Skeletal muscle satellite cell (primary cell): Measurements from ENCODE around the gene TRPV4.

Experiments used
- H3K27me3 ChIP-seq: 2 replicates; pipeline ENCODE4 v1.7.0; 2013; ENCODE audit warnings: low read length; ENCODE audit not compliant: control insufficient read depth, insufficient read depth
- H3K36me3 ChIP-seq: 2 replicates; pipeline ENCODE4 v1.7.0; 2013; ENCODE audit warnings: mild to moderate bottlenecking, control low read depth, low read length; ENCODE audit not compliant: insufficient read depth
- H3K4me1 ChIP-seq: 2 replicates; pipeline ENCODE4 v1.7.0; 2013; ENCODE audit warnings: low read length; ENCODE audit not compliant: control insufficient read depth, insufficient read depth
- H3K4me2 ChIP-seq: 2 replicates; pipeline ENCODE4 v1.7.0; 2013; ENCODE audit warnings: mild to moderate bottlenecking, low read length
- H3K4me3 ChIP-seq: 2 replicates; pipeline ENCODE4 v1.7.0; 2013; ENCODE audit warnings: low read length
- H3K9ac ChIP-seq: 2 replicates; pipeline ENCODE4 v1.7.0; 2013; ENCODE audit warnings: mild to moderate bottlenecking, low read depth, low read length, moderate library complexity
- H3K9me3 ChIP-seq: replicated peaks from 2 replicates; pipeline ENCODE4 v1.7.0; 2013; ENCODE audit warnings: mild to moderate bottlenecking, control low read depth, low read length

TRPV4 gene

DNA sequence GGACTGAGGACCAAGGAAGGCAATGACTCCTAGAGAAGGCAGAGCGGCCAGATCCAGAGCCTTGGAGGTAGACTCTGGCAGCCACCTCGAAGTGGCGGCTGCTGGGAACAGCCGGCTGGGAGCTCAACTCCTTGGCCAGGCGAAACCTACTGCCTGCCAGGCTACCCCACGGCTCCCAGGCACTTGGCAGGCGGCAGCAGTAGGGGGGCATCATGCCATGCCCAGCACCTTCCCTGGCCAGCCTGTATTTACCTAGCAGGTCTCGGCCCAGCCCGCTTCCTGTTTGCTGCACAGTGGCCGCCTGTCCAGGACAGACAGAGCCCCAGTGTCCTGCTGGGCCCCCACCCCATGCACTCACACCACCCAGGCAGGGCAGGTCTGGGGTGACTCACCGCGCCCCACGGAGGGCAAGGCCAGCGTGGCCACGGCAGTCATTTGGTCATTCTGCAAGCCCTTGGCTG lies 10.2 kb downstream of the TRPV4 start:
- H3K9ac ChIP-seq, result no peak overlapping the region
- peak overlapping the region; percentile 40 for H3K4me3 ChIP-seq
- peaks cover 12% of the 10 kb centered on the region for H3K4me1 ChIP-seq
- no peaks in the 10 kb centered on the region for H3K36me3 ChIP-seq
- peak overlapping the region; percentile 62 for H3K4me2 ChIP-seq
- H3K27me3 ChIP-seq, result peaks cover 13% of the 10 kb centered on the region
- no peaks in the 10 kb centered on the region for H3K9me3 ChIP-seq

DNA sequence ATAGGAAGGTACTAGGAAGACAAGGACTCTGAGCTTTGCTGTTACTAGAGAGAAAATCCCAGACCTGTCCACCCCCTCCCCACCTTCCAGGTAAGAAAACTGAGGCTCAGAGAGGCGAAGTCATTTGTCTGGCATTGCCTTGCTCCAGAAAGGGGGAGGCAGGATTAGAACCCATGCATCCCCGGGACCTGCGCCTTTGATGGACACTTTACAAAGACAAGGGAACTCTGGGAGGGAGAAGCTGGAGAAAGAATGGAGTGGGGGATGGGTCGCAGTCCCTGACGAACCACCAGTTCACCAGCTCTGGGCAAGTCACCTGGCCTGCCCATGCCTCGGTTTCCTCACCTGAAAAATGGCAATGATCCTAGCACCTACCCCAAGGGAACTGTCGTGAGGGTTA lies 10.8 kb downstream of the TRPV4 start:
- H3K4me3 ChIP-seq, result no peak overlapping the region

DNA sequence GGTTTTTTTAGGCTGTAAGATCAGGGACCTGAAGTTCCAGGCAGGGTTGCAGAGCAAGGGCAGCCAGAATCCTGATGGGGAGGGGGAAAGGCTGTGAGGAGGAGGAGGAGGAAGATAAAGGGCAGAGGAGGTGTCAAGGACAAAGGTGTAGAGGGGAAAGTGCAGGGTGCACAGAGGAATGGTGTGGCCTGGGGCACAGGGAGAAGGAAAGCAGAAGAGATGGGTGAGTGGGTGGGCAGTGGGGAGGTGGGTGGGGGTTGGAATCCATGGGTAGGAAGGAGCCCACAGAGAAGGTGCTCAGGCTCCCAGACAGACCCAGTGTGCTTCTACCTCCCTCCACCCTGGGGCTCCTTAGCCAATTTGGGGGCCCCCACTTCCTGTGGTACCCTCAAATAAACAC lies 11.2 kb downstream of the TRPV4 start:
- no peaks in the 10 kb centered on the region for H3K36me3 ChIP-seq
- no peak overlapping the region for H3K4me3 ChIP-seq
- H3K27me3 ChIP-seq, result peaks cover 18% of the 10 kb centered on the region
- no peak overlapping the region for H3K9ac ChIP-seq
- no peaks in the 10 kb centered on the region for H3K9me3 ChIP-seq
- H3K4me1 ChIP-seq, result peaks cover 12% of the 10 kb centered on the region
- no peak overlapping the region for H3K4me2 ChIP-seq

More for the DNA sequence above, 10.8 kb downstream of the TRPV4 start:
- H3K9ac ChIP-seq, result no peak overlapping the region
- no peaks in the 10 kb centered on the region for H3K36me3 ChIP-seq
- H3K27me3 ChIP-seq, result peaks cover 18% of the 10 kb centered on the region
- H3K4me1 ChIP-seq, result peaks cover 12% of the 10 kb centered on the region
- no peaks in the 10 kb centered on the region for H3K9me3 ChIP-seq
- peak overlapping the region; percentile 62 for H3K4me2 ChIP-seq

DNA sequence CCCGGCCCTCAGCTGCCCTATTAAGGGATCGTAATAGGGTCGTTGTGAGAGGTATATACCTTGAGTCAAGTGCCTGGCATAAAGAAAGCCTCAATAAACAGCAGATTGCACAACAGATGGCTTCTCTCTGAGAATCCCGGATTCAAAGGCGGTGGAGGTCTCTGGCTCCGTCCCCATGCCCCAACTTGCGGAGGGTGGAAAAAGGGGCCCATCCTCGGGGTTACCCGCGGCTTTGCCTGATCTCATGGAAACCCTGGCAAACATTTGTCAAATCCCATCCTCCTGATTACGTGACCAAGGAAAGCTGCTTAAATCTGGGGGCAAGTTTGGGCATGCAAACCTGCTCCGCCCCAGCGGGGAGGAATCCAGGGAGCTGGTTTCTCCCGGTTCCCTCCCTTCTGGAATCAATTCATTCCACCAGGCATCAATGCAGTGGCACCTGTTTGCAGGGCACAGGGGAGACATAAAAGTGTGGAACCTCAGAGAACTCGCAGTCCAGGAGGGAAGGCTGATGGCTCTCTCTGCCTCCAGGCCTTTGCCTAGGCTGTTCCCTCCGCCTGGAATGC lies 12.3 kb downstream of the TRPV4 start:
- H3K4me3 ChIP-seq, result no peak overlapping the region
- H3K9ac ChIP-seq, result no peak overlapping the region
- peaks cover 19% of the 10 kb centered on the region for H3K27me3 ChIP-seq

DNA sequence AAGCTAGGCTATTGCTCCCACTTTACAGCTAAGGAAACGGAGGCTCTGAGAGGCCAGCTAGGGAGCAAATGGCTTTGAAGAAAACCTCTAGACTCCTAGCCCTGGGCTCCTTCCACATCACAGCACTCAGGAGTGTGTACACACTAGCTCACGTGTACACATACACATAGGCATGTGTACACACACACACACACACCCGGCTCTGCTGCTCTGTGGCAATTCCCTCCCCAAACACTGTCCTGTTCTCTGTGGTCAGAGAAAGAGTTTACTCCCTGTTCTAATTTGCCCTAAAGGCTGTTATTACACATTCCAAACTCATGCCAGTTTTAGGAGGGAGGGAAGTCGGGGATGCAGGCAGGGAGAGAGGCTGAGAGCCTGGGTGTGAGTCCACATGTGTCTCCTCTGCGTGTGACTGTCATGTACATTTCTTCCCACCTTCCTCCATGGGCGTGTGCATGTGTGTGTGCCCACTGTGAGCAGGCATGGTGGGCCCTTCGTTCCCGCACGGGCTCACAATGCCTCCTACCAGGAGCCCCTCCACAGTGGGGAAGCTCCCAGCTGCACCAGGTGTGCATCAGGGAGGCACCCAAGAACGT lies 14.2 kb downstream of the TRPV4 start:
- Histone ChIP-seq H3K4me2 (no peak overlapping the region), H3K9me3 (no peaks in the 10 kb centered on the region), H3K9ac (no peak overlapping the region), H3K36me3 (no peaks in the 10 kb centered on the region), H3K27me3 (peaks cover 23% of the 10 kb centered on the region), H3K4me3 (no peak overlapping the region), H3K4me1 (peaks cover 12% of the 10 kb centered on the region)

More for the DNA sequence above, 12.3 kb downstream of the TRPV4 start:
- Histone ChIP-seq H3K4me2 (no peak overlapping the region), H3K9me3 (no peaks in the 10 kb centered on the region), H3K4me1 (peaks cover 12% of the 10 kb centered on the region), H3K36me3 (no peaks in the 10 kb centered on the region)

DNA sequence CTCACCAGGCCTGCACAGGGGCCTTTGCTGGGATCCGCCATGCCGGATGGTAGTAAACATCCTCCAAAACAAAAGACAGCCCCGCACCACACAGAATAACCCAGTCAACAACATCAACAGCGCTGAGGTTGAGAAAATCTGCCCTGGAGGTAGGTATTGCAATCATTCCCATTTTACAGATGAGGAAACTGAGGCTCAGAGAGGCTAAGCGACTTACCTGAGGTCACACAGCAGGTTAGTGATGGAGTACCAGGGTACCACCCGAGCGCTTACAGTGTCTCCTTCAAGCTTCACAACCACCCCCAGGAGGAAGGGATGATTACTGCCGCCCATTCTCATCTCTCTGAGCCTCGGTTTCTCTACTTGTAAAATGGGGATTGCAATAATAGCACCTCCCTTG lies 14.9 kb downstream of the TRPV4 start:
- peaks cover 8% of the 10 kb centered on the region for H3K4me1 ChIP-seq
- H3K27me3 ChIP-seq, result peaks cover 23% of the 10 kb centered on the region
- H3K4me2 ChIP-seq, result no peak overlapping the region

DNA sequence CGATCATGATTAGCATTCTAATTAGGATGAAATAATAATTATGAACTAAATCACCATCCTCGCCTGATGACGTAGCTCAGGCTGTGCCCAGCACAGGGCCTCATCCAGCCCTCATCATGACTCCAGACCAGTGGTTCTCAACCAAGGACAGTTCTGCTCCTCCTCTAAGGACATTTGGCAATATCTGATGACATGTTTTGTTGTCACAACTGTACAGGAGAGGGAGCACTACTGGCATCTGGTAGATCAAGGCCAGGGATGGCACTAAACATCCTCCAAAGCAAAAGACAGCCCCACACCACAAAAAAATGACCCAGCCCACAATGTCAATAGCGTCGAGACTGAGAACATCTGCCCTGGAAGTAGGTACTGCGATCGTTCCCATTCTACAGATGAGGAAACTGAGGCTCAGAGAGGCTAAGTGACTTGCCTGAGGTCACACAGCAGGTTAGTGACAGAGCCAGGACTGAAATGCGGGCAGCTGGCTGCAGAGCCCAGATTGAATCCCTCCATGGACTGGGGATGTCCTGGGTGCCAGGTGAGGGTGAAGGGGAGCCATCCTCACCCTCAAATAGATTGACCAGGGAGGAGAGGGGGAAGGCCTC lies 15.5 kb downstream of the TRPV4 start:
- H3K4me2 ChIP-seq, result no peak overlapping the region
- H3K27me3 ChIP-seq, result peaks cover 23% of the 10 kb centered on the region
- H3K9ac ChIP-seq, result no peak overlapping the region
- H3K4me3 ChIP-seq, result no peak overlapping the region
- peaks cover 3% of the 10 kb centered on the region for H3K4me1 ChIP-seq
- no peaks in the 10 kb centered on the region for H3K9me3 ChIP-seq
- no peaks in the 10 kb centered on the region for H3K36me3 ChIP-seq

More for the DNA sequence above, 14.9 kb downstream of the TRPV4 start:
- H3K36me3 ChIP-seq, result no peaks in the 10 kb centered on the region
- H3K9me3 ChIP-seq, result no peaks in the 10 kb centered on the region
- H3K9ac ChIP-seq, result no peak overlapping the region
- H3K4me3 ChIP-seq, result no peak overlapping the region

DNA sequence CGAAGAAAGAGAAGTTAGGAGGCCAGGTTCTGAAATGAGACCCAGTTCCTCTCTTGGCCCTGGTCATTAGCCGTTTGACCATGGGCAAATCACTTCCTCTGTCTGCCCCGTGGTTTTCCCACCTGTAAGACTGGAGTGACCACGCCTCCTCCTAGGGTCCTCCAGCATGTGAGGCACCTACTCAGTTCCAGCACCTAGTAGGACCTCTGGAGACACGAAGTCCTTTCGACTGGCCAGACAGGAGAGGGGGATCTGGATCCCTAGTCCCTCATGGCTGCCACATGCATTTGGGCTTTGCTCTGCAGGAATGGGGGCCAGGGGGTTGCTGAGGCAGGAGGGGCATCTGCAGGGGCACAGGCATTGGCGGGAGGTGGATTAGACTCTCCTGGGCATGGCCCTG lies 16.3 kb downstream of the TRPV4 start:
- no peaks in the 10 kb centered on the region for H3K36me3 ChIP-seq
- H3K4me1 ChIP-seq, result no peaks in the 10 kb centered on the region
- H3K4me2 ChIP-seq, result no peak overlapping the region
- no peak overlapping the region for H3K9ac ChIP-seq
- H3K4me3 ChIP-seq, result no peak overlapping the region
- H3K27me3 ChIP-seq, result peaks cover 23% of the 10 kb centered on the region
- no peaks in the 10 kb centered on the region for H3K9me3 ChIP-seq

DNA sequence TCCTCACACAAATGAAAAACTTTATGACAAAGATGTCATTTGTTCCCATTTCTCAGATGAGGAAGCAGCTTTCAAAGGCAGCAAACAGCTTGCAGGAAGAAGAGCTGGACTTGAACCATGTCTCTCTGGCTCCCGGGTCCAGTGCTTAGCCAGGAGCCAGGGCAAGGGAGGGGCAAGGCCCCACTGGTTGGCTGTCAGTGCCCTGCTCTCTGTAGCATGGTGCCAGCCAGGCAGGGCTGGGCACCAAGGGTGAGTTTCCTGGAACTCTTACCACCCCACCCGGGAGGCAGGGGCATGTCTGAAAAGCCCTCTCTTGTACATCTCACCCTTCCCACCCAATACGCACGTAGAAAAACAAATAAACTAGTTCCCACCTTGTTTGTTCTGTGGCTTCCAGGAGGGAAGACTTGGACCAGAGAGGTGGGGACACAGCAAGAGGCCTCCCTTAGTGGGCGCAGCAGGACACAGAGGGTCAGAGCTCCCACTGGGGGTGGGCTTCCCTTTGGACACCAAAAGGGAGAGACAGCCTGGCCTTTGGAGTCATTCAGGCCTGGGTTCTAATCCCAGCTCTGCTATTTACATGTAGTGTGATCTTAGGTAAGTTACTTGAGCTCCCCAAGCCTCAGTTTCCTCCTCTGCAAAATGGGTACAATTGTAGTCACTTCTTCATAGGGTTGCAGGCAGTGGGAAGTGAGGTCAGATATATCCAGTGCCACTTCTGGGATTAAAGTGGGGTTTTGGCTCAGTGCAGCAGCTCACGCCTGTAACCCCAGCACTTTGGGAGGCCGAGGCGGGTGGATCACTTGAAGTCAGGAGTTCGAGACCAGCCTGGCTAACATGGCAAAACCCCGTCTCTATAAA lies 17.2 kb downstream of the TRPV4 start:
- Histone ChIP-seq H3K9ac (no peak overlapping the region), H3K4me3 (no peak overlapping the region), H3K36me3 (no peaks in the 10 kb centered on the region), H3K4me1 (no peaks in the 10 kb centered on the region), H3K9me3 (no peaks in the 10 kb centered on the region), H3K4me2 (no peak overlapping the region), H3K27me3 (peaks cover 20% of the 10 kb centered on the region)

DNA sequence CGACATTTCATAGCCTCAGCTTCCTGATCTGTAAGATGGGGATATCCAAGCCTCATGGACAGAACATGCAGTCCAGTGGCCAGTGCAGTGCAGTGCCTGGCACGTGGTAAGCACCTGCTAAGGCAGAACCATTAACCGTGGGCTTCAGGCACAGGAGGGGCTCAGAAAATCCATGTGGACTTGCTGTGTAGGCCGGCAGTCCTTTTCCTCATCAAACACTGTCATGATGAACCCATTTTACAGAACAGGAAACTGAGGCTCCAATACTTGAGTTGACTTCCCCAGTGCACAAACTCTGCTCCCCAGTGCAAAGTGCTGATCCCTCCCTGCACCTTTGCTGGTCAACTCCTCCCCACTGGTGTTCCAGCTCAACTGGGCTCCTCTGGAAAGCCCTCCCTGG lies 18.0 kb downstream of the TRPV4 start:
- Histone ChIP-seq H3K4me3 (no peak overlapping the region), H3K9ac (no peak overlapping the region), H3K27me3 (peaks cover 20% of the 10 kb centered on the region), H3K4me1 (no peaks in the 10 kb centered on the region), H3K9me3 (no peaks in the 10 kb centered on the region), H3K36me3 (no peaks in the 10 kb centered on the region), H3K4me2 (no peak overlapping the region)

DNA sequence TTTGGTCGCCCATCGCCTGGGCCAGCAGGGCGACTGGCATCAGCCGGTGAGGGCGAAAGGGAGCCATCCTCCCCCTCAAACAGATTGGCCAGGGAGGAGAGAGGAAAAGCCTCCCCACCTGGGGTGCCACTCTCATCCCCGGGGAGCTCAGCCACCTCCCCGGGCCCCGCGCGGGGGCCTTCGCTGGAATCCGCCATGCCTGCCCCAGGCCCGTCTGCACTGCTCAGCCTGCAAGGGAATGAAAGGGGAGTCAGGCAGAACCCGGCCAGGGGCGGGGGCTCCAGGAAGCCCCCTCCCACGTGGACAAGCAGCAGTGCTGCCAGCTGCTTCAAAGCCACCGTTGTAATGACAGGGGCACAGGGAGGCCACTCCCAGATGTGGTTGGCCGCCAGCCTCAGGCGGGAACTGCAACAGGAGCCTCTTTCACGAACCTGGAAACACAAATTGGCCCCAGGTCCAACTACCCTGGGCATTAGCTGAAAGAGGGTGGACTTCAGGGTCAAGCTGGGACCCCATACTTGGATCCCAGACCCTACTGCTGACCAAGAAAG lies 18.5 kb downstream of the TRPV4 start:
- Histone ChIP-seq H3K9me3 (no peaks in the 10 kb centered on the region), H3K4me3 (no peak overlapping the region), H3K36me3 (no peaks in the 10 kb centered on the region), H3K9ac (no peak overlapping the region), H3K27me3 (peaks cover 15% of the 10 kb centered on the region), H3K4me2 (no peak overlapping the region), H3K4me1 (no peaks in the 10 kb centered on the region)
